ACC112 (cell line): ENCODE measurements around the gene UST.

Experiments used
- H2AFZ ChIP-seq: fragments of 200-600 bp; sonication (generic); one replicate; pipeline ENCODE4 v1.6.0; 2017; ENCODE audit warnings: antibody characterized with exemption, low read length; ENCODE audit not compliant: unreplicated experiment
- H3K27ac ChIP-seq: fragments of 200-600 bp; sonication (generic); 2 replicates; pipeline ENCODE4 v1.5.1; 2014; ENCODE audit warnings: low read depth, mild to moderate bottlenecking, antibody characterized with exemption, low read length, moderate library complexity
- H3K27me3 ChIP-seq: fragments of 200-600 bp; sonication (generic); 2 replicates; pipeline ENCODE4 v1.6.1; 2014; ENCODE audit warnings: mild to moderate bottlenecking, antibody characterized with exemption, low read length, moderate library complexity, mixed read lengths; ENCODE audit not compliant: insufficient read depth
- H3K36me3 ChIP-seq: fragments of 200-600 bp; sonication (generic); 2 replicates; pipeline ENCODE4 v1.6.1; 2016; ENCODE audit warnings: mild to moderate bottlenecking, antibody characterized with exemption, low read length, moderate library complexity, mixed read lengths; ENCODE audit not compliant: insufficient read depth
- H3K4me1 ChIP-seq: fragments of 200-600 bp; sonication (generic); one replicate; pipeline ENCODE4 v1.6.1; 2016; ENCODE audit warnings: low read length, mixed read lengths; ENCODE audit not compliant: insufficient read depth, unreplicated experiment, control insufficient read depth
- H3K4me3 ChIP-seq: fragments of 200-600 bp; sonication (generic); 2 replicates; pipeline ENCODE4 v1.5.1; 2014; ENCODE audit warnings: mild to moderate bottlenecking, low read depth, low read length
- H3K79me2 ChIP-seq: fragments of 200-600 bp; sonication (generic); one replicate; pipeline ENCODE4 v1.6.0; 2016; ENCODE audit warnings: low read length; ENCODE audit not compliant: control insufficient read depth, unreplicated experiment, insufficient read depth

Gene UST

DNA sequence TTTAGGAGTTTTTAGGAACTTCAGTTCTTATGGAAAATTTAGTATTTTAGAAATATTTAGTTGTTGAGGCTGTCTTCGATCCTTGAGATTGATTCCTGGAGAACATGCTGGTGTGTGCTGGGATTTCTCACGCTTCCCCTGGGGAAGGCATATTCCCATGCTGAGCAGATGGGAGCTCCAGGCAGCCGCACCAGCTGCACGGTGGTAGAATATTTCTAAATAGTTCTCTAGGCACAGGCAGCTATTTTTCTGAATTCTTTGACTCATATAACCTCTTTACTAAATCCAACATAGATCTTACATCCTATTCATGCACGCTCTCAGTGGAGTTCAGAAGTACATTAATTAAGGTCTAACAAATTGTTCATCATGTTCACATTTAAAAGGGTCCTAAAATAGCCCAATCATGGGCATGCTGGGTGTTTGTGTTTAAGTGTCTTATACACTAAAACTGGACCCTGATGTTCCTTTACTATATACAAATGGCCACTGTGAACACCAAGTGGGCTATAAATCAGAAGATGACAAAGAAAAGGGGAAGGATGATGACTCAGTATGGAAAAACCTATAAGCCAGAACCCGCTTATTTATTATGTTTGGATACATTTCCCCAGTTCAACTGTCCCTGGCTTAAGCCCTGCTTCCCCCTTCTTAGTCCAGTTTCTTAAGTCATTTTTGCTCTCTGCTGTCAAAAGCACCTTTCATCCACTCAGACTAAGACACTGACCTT lies 138.5 kb downstream of the UST start:
- no peak overlapping the region for H2AFZ ChIP-seq
- H3K27ac ChIP-seq: peak overlapping the region; percentile 38
- no peaks in the 10 kb centered on the region for H3K36me3 ChIP-seq
- no peaks in the 10 kb centered on the region for H3K79me2 ChIP-seq
- H3K4me1 ChIP-seq: peaks cover 52% of the 10 kb centered on the region
- peak overlapping the region; percentile 10; the same call in 1 of the 2 replicates for H3K4me3 ChIP-seq
- no peaks in the 10 kb centered on the region for H3K27me3 ChIP-seq

- H2AFZ ChIP-seq: no peak overlapping the region
- no peaks in the 10 kb centered on the region for H3K36me3 ChIP-seq
- H3K4me3 ChIP-seq: no peak overlapping the region
- H3K79me2 ChIP-seq: no peaks in the 10 kb centered on the region
- H3K27ac ChIP-seq: 0 out of 2 replicates have a peak overlapping the region, but pooled peaks have one; percentile 8
- no peaks in the 10 kb centered on the region for H3K27me3 ChIP-seq
- peaks cover 58% of the 10 kb centered on the region for H3K4me1 ChIP-seq
These were observed 139.4 kb downstream of the UST start for GRCh38 chr6:148885925-148886845.

GRCh38 chr6:148887181-148887580 lies 140.4 kb downstream of the UST start:
- H2AFZ ChIP-seq: no peak overlapping the region
- peaks cover 58% of the 10 kb centered on the region for H3K4me1 ChIP-seq
- no peaks in the 10 kb centered on the region for H3K27me3 ChIP-seq
- no peak overlapping the region for H3K4me3 ChIP-seq
- no peaks in the 10 kb centered on the region for H3K36me3 ChIP-seq
- no peaks in the 10 kb centered on the region for H3K79me2 ChIP-seq
- H3K27ac ChIP-seq: no peak overlapping the region

DNA sequence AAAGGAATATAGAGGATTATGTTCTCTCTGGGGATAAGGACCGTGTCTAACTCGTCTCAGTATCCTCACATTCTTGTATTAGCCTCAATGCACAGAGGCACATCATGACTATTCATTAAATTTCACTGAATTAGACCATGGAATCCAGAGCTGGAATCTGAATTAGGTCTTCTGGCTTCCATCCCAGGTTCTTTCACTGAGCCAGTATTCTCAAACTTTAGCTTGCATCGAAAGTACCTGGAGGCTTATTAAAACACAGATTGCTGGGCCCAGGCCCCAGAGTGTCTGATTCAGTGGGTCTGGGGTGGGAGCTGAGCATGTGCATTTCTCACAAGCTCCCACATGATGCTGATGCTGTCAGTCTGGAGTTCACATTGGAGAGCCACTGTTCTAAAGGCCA lies 142.0 kb downstream of the UST start:
- H3K4me1 ChIP-seq: peaks cover 58% of the 10 kb centered on the region
- H3K27me3 ChIP-seq: no peaks in the 10 kb centered on the region
- H3K4me3 ChIP-seq: no peak overlapping the region
- H2AFZ ChIP-seq: no peak overlapping the region
- no peak overlapping the region for H3K27ac ChIP-seq
- H3K79me2 ChIP-seq: no peaks in the 10 kb centered on the region
- H3K36me3 ChIP-seq: no peaks in the 10 kb centered on the region

- H3K79me2 ChIP-seq: no peaks in the 10 kb centered on the region
- H3K4me3 ChIP-seq: 0 out of 2 replicates have a peak overlapping the region, but pooled peaks have one; percentile 8
- no peaks in the 10 kb centered on the region for H3K27me3 ChIP-seq
- peak overlapping the region; percentile 41 for H3K27ac ChIP-seq
- no peaks in the 10 kb centered on the region for H3K36me3 ChIP-seq
- peak overlapping the region; percentile 37 for H2AFZ ChIP-seq
- H3K4me1 ChIP-seq: peaks cover 52% of the 10 kb centered on the region
These were observed 143.3 kb downstream of the UST start for GRCh38 chr6:148890096-148890495.

GRCh38 chr6:148890652-148891404 lies 144.0 kb downstream of the UST start:
- no peaks in the 10 kb centered on the region for H3K36me3 ChIP-seq
- peaks cover 44% of the 10 kb centered on the region for H3K4me1 ChIP-seq
- peak overlapping the region; percentile 37 for H2AFZ ChIP-seq
- no peaks in the 10 kb centered on the region for H3K27me3 ChIP-seq
- H3K79me2 ChIP-seq: no peaks in the 10 kb centered on the region
- 0 out of 2 replicates have a peak overlapping the region, but pooled peaks have one; percentile 8 for H3K4me3 ChIP-seq
- H3K27ac ChIP-seq: peak overlapping the region; percentile 41

GRCh38 chr6:148891405-148891783 lies 144.6 kb downstream of the UST start:
- H3K4me3 ChIP-seq: no peak overlapping the region
- no peaks in the 10 kb centered on the region for H3K27me3 ChIP-seq
- no peak overlapping the region for H2AFZ ChIP-seq
- H3K36me3 ChIP-seq: no peaks in the 10 kb centered on the region
- no peak overlapping the region for H3K27ac ChIP-seq
- H3K4me1 ChIP-seq: peaks cover 39% of the 10 kb centered on the region
- no peaks in the 10 kb centered on the region for H3K79me2 ChIP-seq

DNA sequence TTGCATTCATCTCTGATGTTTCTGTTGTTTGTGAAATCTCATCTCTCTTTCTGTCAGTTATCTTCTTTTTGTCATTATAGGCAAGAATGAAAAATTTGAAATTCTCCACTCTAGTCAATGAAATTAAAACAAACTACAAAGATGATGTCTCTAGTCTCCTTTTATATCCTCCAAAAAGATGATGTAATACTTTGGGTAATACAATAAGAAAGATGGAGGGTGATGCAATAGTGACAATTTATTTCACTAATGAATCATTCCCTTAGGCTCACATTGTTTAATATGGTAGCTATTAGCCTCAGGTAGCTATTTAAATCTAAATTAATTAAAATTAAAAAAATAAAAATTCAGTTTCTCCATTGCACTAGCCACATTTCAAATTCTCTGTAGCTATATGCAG lies 145.4 kb downstream of the UST start:
- no peak overlapping the region for H2AFZ ChIP-seq
- H3K79me2 ChIP-seq: no peaks in the 10 kb centered on the region
- H3K36me3 ChIP-seq: no peaks in the 10 kb centered on the region
- peaks cover 30% of the 10 kb centered on the region for H3K4me1 ChIP-seq
- H3K27ac ChIP-seq: no peak overlapping the region
- no peaks in the 10 kb centered on the region for H3K27me3 ChIP-seq
- no peak overlapping the region for H3K4me3 ChIP-seq

- peaks cover 25% of the 10 kb centered on the region for H3K4me1 ChIP-seq
- no peaks in the 10 kb centered on the region for H3K27me3 ChIP-seq
- H3K4me3 ChIP-seq: no peak overlapping the region
- H3K36me3 ChIP-seq: no peaks in the 10 kb centered on the region
- no peaks in the 10 kb centered on the region for H3K79me2 ChIP-seq
- H3K27ac ChIP-seq: no peak overlapping the region
- H2AFZ ChIP-seq: no peak overlapping the region
These were observed 146.2 kb downstream of the UST start for GRCh38 chr6:148893073-148893472.

DNA sequence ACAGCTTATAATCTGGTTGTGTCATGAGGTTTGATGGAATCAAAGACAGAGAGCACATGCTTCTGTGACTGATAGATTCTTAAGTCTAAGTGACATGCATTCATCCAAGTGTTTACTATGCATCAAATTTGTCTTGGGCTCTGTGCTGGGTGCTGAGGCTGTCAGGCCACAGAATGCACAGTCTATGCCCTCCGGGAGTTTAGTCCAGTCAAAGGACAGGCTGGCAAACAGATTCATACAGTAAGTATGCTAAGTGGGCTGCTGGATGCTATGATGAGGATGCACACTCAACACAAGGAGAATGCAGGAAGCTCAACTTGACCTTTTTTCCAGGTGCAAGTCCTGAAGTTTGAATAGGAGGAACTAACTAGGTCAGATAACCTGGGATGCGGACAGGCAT lies 146.7 kb downstream of the UST start:
- Histone ChIP-seq H3K27ac (no peak overlapping the region), H3K4me1 (peaks cover 24% of the 10 kb centered on the region), H3K27me3 (no peaks in the 10 kb centered on the region), H3K36me3 (no peaks in the 10 kb centered on the region), H2AFZ (no peak overlapping the region), H3K4me3 (no peak overlapping the region), H3K79me2 (no peaks in the 10 kb centered on the region)
